GM12875 (cell line): ENCODE results near the gene SESN1.

ENCODE experiments used
- H3K4me3 ChIP-seq: one replicate; pipeline ENCODE4 v1.5.1; 2011; ENCODE audit warnings: low read depth, low read length, control low read depth
- TF ChIP-seq, protein P1 (sequence below): IDR thresholded peaks from 2 replicates; pipeline ENCODE4 v1.5.1; 2011; ENCODE audit warnings: low read depth, mild to moderate bottlenecking, control low read depth, inconsistent platforms, low read length, moderate library complexity, borderline replicate concordance; ENCODE audit not compliant: insufficient read depth

The SESN1 gene

GRCh38 chr6:109052018-109052651 is 42.5 kb downstream of the SESN1 start:
- TF ChIP-seq, protein P1, sequence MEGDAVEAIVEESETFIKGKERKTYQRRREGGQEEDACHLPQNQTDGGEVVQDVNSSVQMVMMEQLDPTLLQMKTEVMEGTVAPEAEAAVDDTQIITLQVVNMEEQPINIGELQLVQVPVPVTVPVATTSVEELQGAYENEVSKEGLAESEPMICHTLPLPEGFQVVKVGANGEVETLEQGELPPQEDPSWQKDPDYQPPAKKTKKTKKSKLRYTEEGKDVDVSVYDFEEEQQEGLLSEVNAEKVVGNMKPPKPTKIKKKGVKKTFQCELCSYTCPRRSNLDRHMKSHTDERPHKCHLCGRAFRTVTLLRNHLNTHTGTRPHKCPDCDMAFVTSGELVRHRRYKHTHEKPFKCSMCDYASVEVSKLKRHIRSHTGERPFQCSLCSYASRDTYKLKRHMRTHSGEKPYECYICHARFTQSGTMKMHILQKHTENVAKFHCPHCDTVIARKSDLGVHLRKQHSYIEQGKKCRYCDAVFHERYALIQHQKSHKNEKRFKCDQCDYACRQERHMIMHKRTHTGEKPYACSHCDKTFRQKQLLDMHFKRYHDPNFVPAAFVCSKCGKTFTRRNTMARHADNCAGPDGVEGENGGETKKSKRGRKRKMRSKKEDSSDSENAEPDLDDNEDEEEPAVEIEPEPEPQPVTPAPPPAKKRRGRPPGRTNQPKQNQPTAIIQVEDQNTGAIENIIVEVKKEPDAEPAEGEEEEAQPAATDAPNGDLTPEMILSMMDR, result no peak
- H3K4me3 ChIP-seq, result no peak overlapping the region

- TF ChIP-seq, protein P1, result no peak
- H3K4me3 ChIP-seq, result no peak overlapping the region
Measured at GRCh38 chr6:109051301-109052017, 43.2 kb downstream of the SESN1 start.

DNA sequence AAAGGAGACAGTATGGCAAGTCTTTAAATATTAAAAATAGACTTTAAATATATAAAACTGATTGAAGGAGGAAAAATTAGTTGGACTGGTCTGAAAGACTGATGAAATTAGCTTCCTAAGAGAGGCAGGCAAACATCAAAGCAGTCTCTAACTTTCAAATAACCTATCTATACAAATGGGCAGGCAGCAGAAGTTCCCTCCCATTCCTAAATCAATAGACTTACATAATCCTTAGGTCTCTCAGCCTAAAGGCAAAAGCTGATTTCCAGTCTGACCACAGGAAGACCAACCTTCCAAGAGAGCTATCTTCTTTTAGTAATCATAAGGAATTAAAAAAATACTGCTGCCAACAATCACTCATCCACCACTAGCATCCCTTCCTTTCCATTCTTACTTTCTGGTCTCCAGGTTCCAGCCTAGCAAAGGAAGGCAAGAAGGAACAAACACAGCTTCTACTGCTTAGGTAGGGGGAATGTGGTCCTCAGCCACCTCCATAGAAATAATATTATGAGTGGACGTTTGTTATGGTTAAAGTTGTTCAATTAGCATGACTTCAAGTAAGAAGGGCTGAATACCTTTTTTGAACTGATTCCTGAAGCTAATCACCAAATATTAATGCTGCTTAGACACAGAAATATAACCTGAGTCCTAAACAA is 44.1 kb downstream of the SESN1 start:
- TF ChIP-seq, protein P1, result no peak
- no peak overlapping the region for H3K4me3 ChIP-seq

GRCh38 chr6:109050012-109050411 is 44.6 kb downstream of the SESN1 start:
- H3K4me3 ChIP-seq, result no peak overlapping the region
- TF ChIP-seq, protein P1, result no peak

DNA sequence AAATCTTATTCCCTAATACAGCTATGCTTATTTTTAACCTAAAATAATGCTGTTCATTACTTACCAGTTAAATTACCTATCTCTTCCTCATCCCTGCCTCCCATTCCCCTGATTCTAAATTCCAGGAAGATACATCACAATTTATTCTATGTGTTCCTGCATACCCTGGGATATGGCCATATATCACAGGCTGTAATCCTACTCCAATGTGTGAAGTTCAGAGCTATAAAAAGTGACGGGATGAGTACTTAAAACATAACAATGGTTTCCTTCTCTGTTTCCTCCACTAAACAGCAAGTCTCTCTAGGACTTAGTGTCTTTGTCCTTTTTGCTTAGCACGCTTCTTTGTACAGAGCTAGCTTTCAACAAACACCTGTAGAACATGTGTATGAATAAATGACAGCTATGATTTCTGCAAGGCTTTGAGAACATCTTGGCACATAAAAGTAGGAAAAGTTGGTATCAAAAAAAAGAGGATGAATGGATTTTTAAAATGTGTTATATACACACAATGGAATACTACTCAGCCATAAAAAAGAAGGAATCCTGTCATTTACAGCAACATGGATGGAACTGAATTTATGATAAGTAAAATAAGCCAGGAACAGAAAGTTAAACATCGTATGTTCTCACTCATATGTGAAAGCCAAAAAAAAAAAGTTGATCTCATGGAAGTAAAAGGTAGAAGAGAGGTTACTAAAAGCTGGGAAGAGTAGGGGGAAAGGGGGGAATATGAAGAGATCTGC is 45.8 kb downstream of the SESN1 start:
- H3K4me3 ChIP-seq, result no peak overlapping the region
- TF ChIP-seq, protein P1, result no peak

- TF ChIP-seq, protein P1, result no peak
Measured at GRCh38 chr6:109048176-109048575, 46.5 kb downstream of the SESN1 start.

More at GRCh38 chr6:109048176-109048575, 46.5 kb downstream of the SESN1 start:
- no peak overlapping the region for H3K4me3 ChIP-seq
